Measurements from ENCODE around the gene RCAN1.

- TF ChIP-seq POLR2AphosphoS5 (IDR thresholded peaks at IDR 0.05; ENCODE audit: low read depth, low read length) (no peak), TAF1 (IDR thresholded peaks at IDR 0.05; ENCODE audit: borderline replicate concordance, insufficient read depth, low read length) (no peak), REST (IDR thresholded peaks at IDR 0.05; ENCODE audit: insufficient read depth in 1 of 2, low read depth in 2 of 2, low read length in 2 of 2) (no peak), FOXP2 (optimal IDR thresholded peaks at IDR 0.05; ENCODE audit: borderline replicate concordance, extremely low read depth, extremely low read length, insufficient read depth) (no peak), SIN3A (IDR thresholded peaks at IDR 0.05; ENCODE audit: borderline replicate concordance, insufficient read depth, low read length) (no peak)
Observed at GRCh38 chr21:34548781-34549376, 66.0 kb downstream of the RCAN1 start.
